Esophagus squamous epithelium (tissue), 5 donors: ENCODE measurements around the gene GALNS. TPM values are rescaled to one million over a fixed set of nuclear protein-coding genes. Genes with fewer than 3 reads are reported as not detected.
"Not testable (repeated sequence)": the region's sequence is repeated elsewhere in the genome, so short reads cannot be mapped to it uniquely, and the experiment has no call there.

Experiments
- DNase-seq: peaks from one replicate; lab custom pipeline; 2025; lab: John Stamatoyannopoulos, UW
- H3K27ac ChIP-seq, 4 donors: fragments of 200-600 bp; sonication (generic); one replicate each; pipeline ENCODE4 v1.5.1; 2016 to 2019; ENCODE audit warnings: mild to moderate bottlenecking in 1 of 4
- H3K27me3 ChIP-seq, 4 donors: fragments of 200-600 bp; sonication (generic); 1 replicate in 3 of 4; 2 replicates in 1 of 4; pipeline versions ENCODE4 v1.5.1 to v1.6.0; 2017 to 2021; ENCODE audit warnings: antibody characterized with exemption in 1 of 4
- H3K36me3 ChIP-seq, 3 donors: fragments of 200-600 bp; sonication (generic); one replicate each; pipeline ENCODE4 v1.5.1; 2016 to 2019
- H3K4me1 ChIP-seq, 3 donors: fragments of 200-600 bp; sonication (generic); one replicate each; pipeline ENCODE4 v1.5.1; 2017 to 2019
- H3K4me3 ChIP-seq, 4 donors: fragments of 200-600 bp; sonication (generic); 1 replicate in 3 of 4; 2 replicates in 1 of 4; pipeline ENCODE4 v1.5.1; 2016 to 2019; ENCODE audit warnings: mild to moderate bottlenecking in 2 of 4, moderate library complexity in 1 of 4
- H3K9me3 ChIP-seq, 3 donors: fragments of 200-600 bp; sonication (generic); one replicate each; pipeline ENCODE4 v1.5.1; 2016 to 2019
- POLR2A ChIP-seq, 4 donors: fragments of 450-650 bp; IDR thresholded peaks; one replicate each; pipeline ENCODE4 v1.6.1; 2017; ENCODE audit warnings: antibody characterized with exemption in 4 of 4, mild to moderate bottlenecking in 4 of 4, moderate library complexity in 3 of 4
- WGBS, 2 donors: methylation state at CpG; one replicate each; pipeline ENCODE4 v1.1.5; 2018; 5-methylcytosine and 5-hydroxymethylcytosine counted together
- intact Hi-C: fragments of 100-400 bp; cut with DNase I; formaldehyde crosslinking; loops from one replicate; pipeline ENCODE4 v1.15.0; 2022
- total RNA-seq, 4 donors: library from RNA; depleted of rRNA; stranded (reverse); fragments of >200 nt; gene quantifications; one replicate each; pipeline ENCODE4 v1.1.0, GENCODE V29; 2016
- TF ChIP-seq, protein P1 (sequence below), 6 experiments: fragments of 450-650 bp in 4 of 6; fragments of 200-600 bp in 2 of 6; sonication (generic) in 2 of 6; IDR thresholded peaks; one replicate each; pipeline ENCODE4 v1.5.1; 2016 to 2019; ENCODE audit warnings: antibody characterized with exemption in 6 of 6, mild to moderate bottlenecking in 4 of 6, moderate library complexity in 4 of 6
- donor health status: DM: yes; HTN: yes; CAD: no.

Gene GALNS
- total RNA-seq, 4 donors from 2014 or later, result 9.5 to 24.2 (median 20.5) TPM

GRCh38 chr16:88897696-88898425 lies 41.1 kb upstream of the GALNS start:
- TF ChIP-seq, protein P1, sequence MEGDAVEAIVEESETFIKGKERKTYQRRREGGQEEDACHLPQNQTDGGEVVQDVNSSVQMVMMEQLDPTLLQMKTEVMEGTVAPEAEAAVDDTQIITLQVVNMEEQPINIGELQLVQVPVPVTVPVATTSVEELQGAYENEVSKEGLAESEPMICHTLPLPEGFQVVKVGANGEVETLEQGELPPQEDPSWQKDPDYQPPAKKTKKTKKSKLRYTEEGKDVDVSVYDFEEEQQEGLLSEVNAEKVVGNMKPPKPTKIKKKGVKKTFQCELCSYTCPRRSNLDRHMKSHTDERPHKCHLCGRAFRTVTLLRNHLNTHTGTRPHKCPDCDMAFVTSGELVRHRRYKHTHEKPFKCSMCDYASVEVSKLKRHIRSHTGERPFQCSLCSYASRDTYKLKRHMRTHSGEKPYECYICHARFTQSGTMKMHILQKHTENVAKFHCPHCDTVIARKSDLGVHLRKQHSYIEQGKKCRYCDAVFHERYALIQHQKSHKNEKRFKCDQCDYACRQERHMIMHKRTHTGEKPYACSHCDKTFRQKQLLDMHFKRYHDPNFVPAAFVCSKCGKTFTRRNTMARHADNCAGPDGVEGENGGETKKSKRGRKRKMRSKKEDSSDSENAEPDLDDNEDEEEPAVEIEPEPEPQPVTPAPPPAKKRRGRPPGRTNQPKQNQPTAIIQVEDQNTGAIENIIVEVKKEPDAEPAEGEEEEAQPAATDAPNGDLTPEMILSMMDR (IDR thresholded peaks at IDR 0.05), result no peak
- no peak for TF ChIP-seq POLR2A (IDR thresholded peaks at IDR 0.05)
- no peak for DNase-seq
- 71 to 75% methylated on average over 4 to 21 of the region's 34 CpGs for WGBS, 2 donors

DNA sequence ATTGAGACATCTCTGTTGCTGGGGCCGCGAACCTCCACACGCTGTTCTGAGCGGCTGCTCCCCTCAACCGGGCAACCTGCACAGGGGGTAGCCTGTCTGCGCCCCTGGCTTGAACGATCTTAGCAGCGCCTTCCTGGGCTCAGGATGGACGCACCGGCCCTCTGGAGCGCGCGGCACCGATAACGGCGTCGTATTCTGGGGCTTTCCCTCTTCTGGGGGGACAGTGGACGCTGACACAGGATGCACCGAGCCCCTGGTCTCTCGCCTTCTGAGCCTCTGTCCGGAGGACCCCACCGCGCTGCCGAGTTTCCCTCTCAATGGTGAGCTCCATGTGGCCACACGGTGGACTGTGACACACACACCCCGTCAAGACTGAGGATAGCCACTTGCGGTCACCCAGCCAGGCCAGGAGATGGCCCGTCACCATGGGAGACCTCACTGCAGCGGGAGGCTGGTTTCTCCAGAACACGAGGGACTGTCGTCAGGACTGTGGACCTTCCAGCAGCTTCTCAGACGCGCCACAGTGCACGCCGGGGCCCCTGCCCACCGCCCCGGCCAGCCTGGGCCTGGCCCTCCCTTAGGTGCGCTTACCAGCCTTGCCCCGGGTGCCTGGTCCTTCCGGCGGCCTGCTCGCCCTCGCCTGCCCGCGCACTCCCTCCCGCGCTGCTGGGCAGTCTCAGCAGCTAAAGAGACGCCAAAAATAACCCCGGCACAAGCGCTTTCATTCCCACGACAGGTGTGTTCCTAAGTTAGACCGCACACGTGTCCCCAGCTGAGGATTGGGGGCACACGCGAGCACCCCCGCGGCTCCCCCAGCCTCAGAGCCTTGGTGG lies 39.7 kb upstream of the GALNS start:
- H3K4me1 ChIP-seq, result no peaks in the 10 kb centered on the region
- H3K9me3 ChIP-seq, result no peaks in the 10 kb centered on the region
- no peak overlapping the region for H3K27ac ChIP-seq
- intact Hi-C loops, result no loop called here
- peaks cover 0 to 34% (median 0%) of the 10 kb centered on the region in 4 donors for H3K27me3 ChIP-seq
- peaks cover 0 to 16% (median 0%) of the 10 kb centered on the region in 3 donors for H3K36me3 ChIP-seq
- no peak overlapping the region for H3K4me3 ChIP-seq
- 87% methylated on average over 15 to 23 of the region's 57 CpGs for WGBS, 2 donors
- DNase-seq, result no peak
- TF ChIP-seq POLR2A (IDR thresholded peaks at IDR 0.05), result no peak
- TF ChIP-seq, protein P1 (IDR thresholded peaks at IDR 0.05), result no peak

More at GRCh38 chr16:88897696-88898425, 41.1 kb upstream of the GALNS start:
- Histone ChIP-seq H3K27ac (no peak overlapping the region), H3K27me3 (peaks cover 0 to 47% (median 0%) of the 10 kb centered on the region in 4 donors), H3K4me1 (no peaks in the 10 kb centered on the region), H3K36me3 (peaks cover 0 to 17% (median 0%) of the 10 kb centered on the region in 3 donors), H3K4me3 (no peak overlapping the region), H3K9me3 (no peaks in the 10 kb centered on the region)
- intact Hi-C loops, result no loop called here

DNA sequence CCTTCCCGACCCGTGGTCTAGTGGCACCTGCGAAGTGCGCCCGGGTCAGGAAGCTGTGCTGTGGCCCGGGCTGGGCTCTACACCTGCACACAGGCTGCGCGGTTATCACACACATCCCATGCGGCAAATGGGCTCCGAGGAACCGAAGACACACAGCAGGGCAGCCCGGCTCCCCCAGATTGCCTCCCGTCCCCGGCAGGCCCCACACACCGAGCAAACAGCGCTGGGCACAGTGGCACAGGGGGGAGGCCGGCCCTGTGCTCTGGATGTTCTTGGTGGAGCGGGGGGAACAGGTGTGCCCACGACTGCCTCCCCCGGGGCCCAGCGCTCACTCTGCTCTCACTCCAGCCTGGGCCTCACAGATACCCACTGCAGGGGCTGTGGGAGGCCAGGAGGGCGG lies 38.6 kb upstream of the GALNS start:
- TF ChIP-seq, protein P1 (IDR thresholded peaks at IDR 0.05), result no peak
- TF ChIP-seq POLR2A (IDR thresholded peaks at IDR 0.05), result no peak
- Histone ChIP-seq H3K36me3 (peaks cover 0 to 5% (median 0%) of the 10 kb centered on the region in 3 donors), H3K4me1 (no peaks in the 10 kb centered on the region), H3K9me3 (no peaks in the 10 kb centered on the region), H3K27ac (no peak overlapping the region), H3K27me3 (peaks cover 0 to 25% (median 0%) of the 10 kb centered on the region in 4 donors), H3K4me3 (no peak overlapping the region)
- DNase-seq, result no peak
- WGBS, 2 donors, result 60% methylated on average over 1 of the region's 22 CpGs; no CpG with 5 or more reads in 1 of the 2 donors
- intact Hi-C loops, result no loop called here

- peaks cover 0 to 19% (median 0%) of the 10 kb centered on the region in 4 donors for H3K27me3 ChIP-seq
- no peaks in the 10 kb centered on the region for H3K9me3 ChIP-seq
- H3K4me1 ChIP-seq, result no peaks in the 10 kb centered on the region
- no peaks in the 10 kb centered on the region for H3K36me3 ChIP-seq
- no peak overlapping the region for H3K27ac ChIP-seq
- H3K4me3 ChIP-seq, result no peak overlapping the region
- no peak for DNase-seq
- TF ChIP-seq, protein P1 (IDR thresholded peaks at IDR 0.05), result no peak
- no peak for TF ChIP-seq POLR2A (IDR thresholded peaks at IDR 0.05)
- WGBS, 2 donors, result 92% methylated on average over 2 of the region's 21 CpGs; no CpG with 5 or more reads in 1 of the 2 donors
- intact Hi-C loops, result no loop called here
These were observed 38.0 kb upstream of the GALNS start for GRCh38 chr16:88894681-88895300.

DNA sequence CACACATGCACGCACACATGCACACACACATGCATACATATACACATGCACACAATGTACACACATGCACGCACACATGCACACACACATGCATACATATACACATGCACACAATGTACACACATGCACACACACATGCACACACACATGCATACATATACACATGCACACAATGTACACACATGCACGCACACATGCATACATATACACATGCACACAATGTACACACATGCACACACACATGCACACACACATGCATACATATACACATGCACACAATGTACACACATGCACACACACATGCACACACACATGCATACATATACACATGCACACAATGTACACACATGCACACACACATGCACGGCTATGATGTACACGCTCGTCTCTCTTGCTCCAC lies 37.5 kb upstream of the GALNS start:
- H3K36me3 ChIP-seq, H3K9me3 ChIP-seq, DNase-seq, H3K4me3 ChIP-seq, H3K27ac ChIP-seq, H3K4me1 ChIP-seq, intact Hi-C loops: not testable (repeated sequence)
- H3K27me3 ChIP-seq, result peaks cover 0 to 14% (median 0%) of the 10 kb centered on the region in 4 donors
- 92 to 100% methylated on average over 1 to 5 of the region's 6 CpGs for WGBS, 2 donors
